HepG2 (cell line): Measurements from ENCODE around the gene FITM1. TPM values are rescaled to one million over a fixed set of nuclear protein-coding genes. Genes with fewer than 3 reads are reported as not detected.

ENCODE experiments used
- ATF5 ChIP-seq: sonication (generic); formaldehyde crosslinking; IDR thresholded peaks from 2 replicates; pipeline ENCODE4 v1.4.0; 2020; ENCODE audit warnings: mild to moderate bottlenecking, low read depth, missing genetic modification reagents
- CSRNP2 ChIP-seq: sonication (generic); formaldehyde crosslinking; conservative IDR thresholded peaks from 2 replicates; pipeline ENCODE4 v1.8.0; 2022; ENCODE audit warnings: low read depth, missing genetic modification reagents
- DR1 ChIP-seq: sonication (generic); formaldehyde crosslinking; IDR thresholded peaks from 2 replicates; pipeline ENCODE4 v1.8.0; 2021; ENCODE audit warnings: mild to moderate bottlenecking, missing genetic modification reagents, inconsistent platforms
- EP300 ChIP-seq, 3 experiments: sonication (generic) in 1 of 3; formaldehyde crosslinking in 1 of 3; IDR thresholded peaks; 2 replicates each; pipeline versions ENCODE4 v1.5.1 to v1.6.1; 2011 to 2020; ENCODE audit warnings: low read depth in 2 of 3, low read length in 2 of 3, borderline replicate concordance in 1 of 3, improper control_type of control experiment in 1 of 3, mild to moderate bottlenecking in 1 of 3, missing genetic modification reagents in 1 of 3, moderate library complexity in 1 of 3
- GTF2F1 ChIP-seq: fragments of 150-350 bp; IDR thresholded peaks from 2 replicates; pipeline ENCODE4 v1.6.1; 2014; ENCODE audit warnings: low read length
- HINFP ChIP-seq: sonication (generic); formaldehyde crosslinking; IDR thresholded peaks from 2 replicates; pipeline ENCODE4 v1.4.0; 2020; ENCODE audit warnings: low read depth, mild to moderate bottlenecking, missing genetic modification reagents
- HMGA1 ChIP-seq: sonication (generic); formaldehyde crosslinking; conservative IDR thresholded peaks from 2 replicates; pipeline ENCODE4 v1.4.0; 2020; ENCODE audit warnings: missing genetic modification reagents
- MYC ChIP-seq: sonication (generic); formaldehyde crosslinking; IDR thresholded peaks from 2 replicates; pipeline ENCODE4 v1.9.0; 2021; ENCODE audit warnings: missing genetic modification reagents, borderline replicate concordance
- MYPOP ChIP-seq: sonication (generic); formaldehyde crosslinking; IDR thresholded peaks from 2 replicates; pipeline ENCODE4 v1.8.1; 2023; ENCODE audit warnings: mild to moderate bottlenecking, moderate library complexity, missing genetic modification reagents
- POLR2AphosphoS2 ChIP-seq: IDR thresholded peaks from 2 replicates; pipeline ENCODE4 v1.6.1; 2011; ENCODE audit warnings: low read depth, low read length, improper control_type of control experiment
- PTBP1 ChIP-seq: fragments of 200-400 bp; formaldehyde crosslinking; IDR thresholded peaks from 2 replicates; pipeline ENCODE4 v1.6.1; 2018; ENCODE audit warnings: low read length, low read depth; ENCODE audit not compliant: poor library complexity, severe bottlenecking
- SMAD1 ChIP-seq: sonication (generic); formaldehyde crosslinking; IDR thresholded peaks from 2 replicates; pipeline ENCODE4 v1.4.0; 2020; ENCODE audit warnings: missing genetic modification reagents, low read depth, mild to moderate bottlenecking, borderline replicate concordance
- SMYD3 ChIP-seq: sonication (generic); formaldehyde crosslinking; IDR thresholded peaks from 2 replicates; pipeline ENCODE4 v1.8.1; 2023; ENCODE audit warnings: mild to moderate bottlenecking, missing genetic modification reagents
- YEATS4 ChIP-seq: sonication (generic); formaldehyde crosslinking; IDR thresholded peaks from 2 replicates; pipeline ENCODE4 v1.4.0; 2020; ENCODE audit warnings: missing genetic modification reagents, borderline replicate concordance
- ZBTB39 ChIP-seq: sonication (generic); formaldehyde crosslinking; IDR thresholded peaks from 2 replicates; pipeline ENCODE4 v1.5.0; 2020; ENCODE audit warnings: missing genetic modification reagents
- ZBTB7A ChIP-seq: sonication (generic); formaldehyde crosslinking; IDR thresholded peaks from 2 replicates; pipeline ENCODE4 v1.8.0; 2022; ENCODE audit warnings: mild to moderate bottlenecking, missing genetic modification reagents
- ZNF598 ChIP-seq: sonication (generic); formaldehyde crosslinking; IDR thresholded peaks from 2 replicates; pipeline ENCODE4 v1.5.1; 2020; ENCODE audit warnings: mild to moderate bottlenecking, missing genetic modification reagents, borderline replicate concordance
- ZSCAN5A ChIP-seq: sonication (generic); formaldehyde crosslinking; IDR thresholded peaks from 2 replicates; pipeline ENCODE4 v1.8.0; 2022; ENCODE audit warnings: mild to moderate bottlenecking, missing genetic modification reagents, borderline replicate concordance
- polyA plus RNA-seq, 8 experiments: library from polyadenylated mRNA; depleted of rRNA in 3 of 8; stranded (reverse) in 7 of 8; unstranded in 1 of 8; fragments of >200 nt; fragmentation: Illumina TruSeq in 4 of 8; extraction: Trizol in 4 of 8; gene quantifications; 2 replicates each; pipeline versions ENCODE4 v1.2.1 to v1.2.3, GENCODE V29; 2011 to 2016; ENCODE audit warnings: low read depth in 4 of 8, missing spikeins in 1 of 8, mixed read lengths in 1 of 8; ENCODE audit not compliant: insufficient read depth in 1 of 8
- total RNA-seq, 5 experiments: library from RNA; depleted of rRNA; stranded (reverse); fragments of >200 nt; fragmentation: Illumina TruSeq; extraction: Trizol; gene quantifications; 2 replicates each; pipeline ENCODE4 v1.2.3, GENCODE V29; 2016; ENCODE audit warnings: low read depth in 1 of 5

Gene FITM1
- total and polyA plus RNA-seq, 2 of the 13 experiments (the other 11 are each of a cell fraction or from before 2014, with no cell fraction given), result 2.7 to 5.8 TPM

- TF ChIP-seq HINFP (no peak; the same call in 1 of the 2 replicates), ZNF598 (CRISPR knock-in tag) (no peak), SMYD3 (CRISPR knock-in tag) (no peak), ATF5 (CRISPR knock-in tag) (no peak), ZBTB39 (CRISPR knock-in tag) (no peak), MYC (CRISPR knock-in tag) (0 out of 2 replicates have a peak, but pooled peaks have one; percentile 26), POLR2AphosphoS2 (no peak), GTF2F1 (no peak), ZSCAN5A (no peak), ZBTB7A (CRISPR knock-in tag) (no peak), YEATS4 (CRISPR knock-in tag) (no peak), EP300 (IDR thresholded peaks at IDR 0.05; ENCODE audit: low read depth in 2 of 2, low read length in 2 of 2) (no peak), EP300 (CRISPR knock-in tag; IDR thresholded peaks at IDR 0.05; ENCODE audit: borderline replicate concordance) (0 out of 2 replicates have a peak, but pooled peaks have one; percentile 19), MYPOP (CRISPR knock-in tag) (no peak), HMGA1 (CRISPR knock-in tag) (no peak), PTBP1 (no peak), SMAD1 (CRISPR knock-in tag) (0 out of 2 replicates have a peak, but pooled peaks have one; percentile 59), DR1 (CRISPR knock-in tag) (no peak), CSRNP2 (no peak)
Observed at GRCh38 chr14:24096545-24097181, 33.8 kb upstream of the FITM1 start (continued).
